Left ventricle myocardium inferior (tissue), 1 donor: Measurements from ENCODE around the gene LGR6. TPM values are rescaled to one million over a fixed set of nuclear protein-coding genes. Genes with fewer than 3 reads are reported as not detected.

Source experiments
- DNase-seq: peaks from one replicate; pipeline ENCODE4 v3.0.0-alpha.2; 2020
- H3K27ac ChIP-seq: fragments of 200-600 bp; replicated peaks from 2 replicates; pipeline ENCODE4 v1.8.0; 2021
- H3K27me3 ChIP-seq: fragments of 200-600 bp; 2 replicates; pipeline ENCODE4 v1.8.0; 2021; ENCODE audit warnings: low read depth
- H3K36me3 ChIP-seq: fragments of 200-600 bp; 2 replicates; pipeline ENCODE4 v1.8.0; 2021
- H3K4me1 ChIP-seq: fragments of 200-600 bp; 2 replicates; pipeline ENCODE4 v1.8.0; 2021
- H3K4me3 ChIP-seq: fragments of 200-600 bp; 2 replicates; pipeline ENCODE4 v1.8.0; 2021; ENCODE audit warnings: mild to moderate bottlenecking, moderate library complexity
- H3K9me3 ChIP-seq: fragments of 200-600 bp; replicated peaks from 2 replicates; pipeline ENCODE4 v1.8.0; 2021
- intact Hi-C: fragments of 100-400 bp; cut with micrococcal nuclease; formaldehyde crosslinking; loops from one replicate; pipeline ENCODE4 v1.11.0; 2022
- total RNA-seq: library from RNA; stranded (reverse); fragmentation: NEBNext Ultra II Directional; extraction: Animal tissue kit (Norgen Biotek cat#: 25700); gene quantifications from one replicate; pipeline ENCODE4 v1.2.1, GENCODE V29; 2021
- TF ChIP-seq, protein P1 (sequence below): fragments of 200-600 bp; IDR thresholded peaks from 2 replicates; pipeline ENCODE4 v1.8.0; 2021; ENCODE audit warnings: antibody characterized with exemption, mild to moderate bottlenecking, borderline replicate concordance
- donor health status: DM: no; HTN: yes; CAD: no; lungs with severe emphysema.

LGR6 gene
- total RNA-seq, 1 donor from 2014 or later = 0.60 TPM

DNA sequence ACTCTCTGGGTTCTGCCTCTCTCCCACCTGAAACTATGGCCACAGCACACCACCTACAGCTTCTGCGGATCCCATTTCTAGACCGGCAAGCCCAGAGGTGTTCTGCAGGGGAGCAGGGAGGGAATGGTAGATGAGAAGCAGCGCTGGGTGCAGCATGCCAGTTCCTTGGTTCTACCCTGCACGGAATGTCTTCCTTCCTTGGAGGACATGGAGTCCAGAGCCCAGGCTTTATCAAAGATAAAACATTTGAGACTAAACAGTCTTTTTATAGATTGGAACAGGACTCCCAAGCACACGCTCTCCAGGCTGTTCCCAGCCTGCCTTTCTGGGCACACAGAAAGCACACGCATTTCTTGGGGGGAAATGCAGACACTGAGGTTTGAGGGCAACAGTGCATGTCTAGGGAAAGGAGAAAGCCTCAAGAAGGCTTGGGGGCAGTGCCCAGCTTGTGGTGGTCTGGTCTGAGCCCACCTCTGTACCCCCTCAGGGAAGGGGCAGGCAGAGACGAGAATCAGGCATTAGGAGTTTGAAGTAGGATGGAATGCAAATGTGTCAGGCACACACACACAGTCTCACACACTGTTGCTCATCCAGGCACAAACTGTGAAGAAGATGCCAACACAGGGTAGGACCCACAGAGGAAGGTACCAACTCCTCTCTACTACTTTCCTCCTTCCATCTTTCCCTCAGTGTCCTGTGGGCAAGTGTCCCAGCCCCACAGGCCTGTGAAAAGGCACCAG, 29.7 kb downstream of the LGR6 start:
- Histone ChIP-seq H3K27ac (peak overlapping the region; percentile 33), H3K36me3 (no peaks in the 10 kb centered on the region), H3K9me3 (no peaks in the 10 kb centered on the region), H3K4me3 (no peak overlapping the region), H3K4me1 (peaks cover 16% of the 10 kb centered on the region), H3K27me3 (peaks cover 49% of the 10 kb centered on the region)
- intact Hi-C loops = no loop called here
- no peak for DNase-seq
- TF ChIP-seq, protein P1, sequence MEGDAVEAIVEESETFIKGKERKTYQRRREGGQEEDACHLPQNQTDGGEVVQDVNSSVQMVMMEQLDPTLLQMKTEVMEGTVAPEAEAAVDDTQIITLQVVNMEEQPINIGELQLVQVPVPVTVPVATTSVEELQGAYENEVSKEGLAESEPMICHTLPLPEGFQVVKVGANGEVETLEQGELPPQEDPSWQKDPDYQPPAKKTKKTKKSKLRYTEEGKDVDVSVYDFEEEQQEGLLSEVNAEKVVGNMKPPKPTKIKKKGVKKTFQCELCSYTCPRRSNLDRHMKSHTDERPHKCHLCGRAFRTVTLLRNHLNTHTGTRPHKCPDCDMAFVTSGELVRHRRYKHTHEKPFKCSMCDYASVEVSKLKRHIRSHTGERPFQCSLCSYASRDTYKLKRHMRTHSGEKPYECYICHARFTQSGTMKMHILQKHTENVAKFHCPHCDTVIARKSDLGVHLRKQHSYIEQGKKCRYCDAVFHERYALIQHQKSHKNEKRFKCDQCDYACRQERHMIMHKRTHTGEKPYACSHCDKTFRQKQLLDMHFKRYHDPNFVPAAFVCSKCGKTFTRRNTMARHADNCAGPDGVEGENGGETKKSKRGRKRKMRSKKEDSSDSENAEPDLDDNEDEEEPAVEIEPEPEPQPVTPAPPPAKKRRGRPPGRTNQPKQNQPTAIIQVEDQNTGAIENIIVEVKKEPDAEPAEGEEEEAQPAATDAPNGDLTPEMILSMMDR = no peak

- H3K36me3 ChIP-seq = no peaks in the 10 kb centered on the region
- peaks cover 37% of the 10 kb centered on the region for H3K27me3 ChIP-seq
- no peak for DNase-seq
- no peaks in the 10 kb centered on the region for H3K9me3 ChIP-seq
- peaks cover 16% of the 10 kb centered on the region for H3K4me1 ChIP-seq
- TF ChIP-seq, protein P1 = no peak
- intact Hi-C loops = no loop called here
- no peak overlapping the region for H3K4me3 ChIP-seq
- no peak overlapping the region for H3K27ac ChIP-seq
Observed at GRCh38 chr1:202224453-202224852, 30.9 kb downstream of the LGR6 start.

GRCh38 chr1:202225131-202225530, 31.5 kb downstream of the LGR6 start:
- TF ChIP-seq, protein P1 = no peak
- no peak for DNase-seq
- H3K4me1 ChIP-seq = peaks cover 22% of the 10 kb centered on the region
- peaks cover 36% of the 10 kb centered on the region for H3K27me3 ChIP-seq
- no peak overlapping the region for H3K27ac ChIP-seq
- intact Hi-C loops = no loop called here
- H3K9me3 ChIP-seq = no peaks in the 10 kb centered on the region
- H3K36me3 ChIP-seq = no peaks in the 10 kb centered on the region
- H3K4me3 ChIP-seq = no peak overlapping the region

GRCh38 chr1:202227053-202227672, 33.6 kb downstream of the LGR6 start:
- Histone ChIP-seq H3K4me3 (no peak overlapping the region), H3K4me1 (peaks cover 18% of the 10 kb centered on the region), H3K9me3 (no peaks in the 10 kb centered on the region), H3K27ac (no peak overlapping the region), H3K27me3 (peaks cover 25% of the 10 kb centered on the region), H3K36me3 (no peaks in the 10 kb centered on the region)
- TF ChIP-seq, protein P1 = no peak
- intact Hi-C loops = no loop called here
- DNase-seq = no peak

GRCh38 chr1:202227997-202228401, 34.4 kb downstream of the LGR6 start:
- Histone ChIP-seq H3K27me3 (peaks cover 19% of the 10 kb centered on the region), H3K36me3 (no peaks in the 10 kb centered on the region), H3K4me3 (no peak overlapping the region), H3K27ac (no peak overlapping the region), H3K4me1 (peaks cover 12% of the 10 kb centered on the region), H3K9me3 (no peaks in the 10 kb centered on the region)
- intact Hi-C loops = no loop called here
- TF ChIP-seq, protein P1 = no peak
- DNase-seq = no peak
